ENCODE results near the gene RUNX1.
"Not testable (repeated sequence)": the region's sequence is repeated elsewhere in the genome, so short reads cannot be mapped to it uniquely, and the experiment has no call there.

Gene RUNX1

GRCh38 chr21:35015435-35016024 lies 33.6 kb downstream of the RUNX1 start:
- no peak for DNase-seq

- no peak for DNase-seq
Observed at GRCh38 chr21:35014302-35015041, 34.6 kb downstream of the RUNX1 start.

GRCh38 chr21:35011681-35012080 lies 37.4 kb downstream of the RUNX1 start:
- no peak for DNase-seq

- DNase-seq: no peak
Observed at GRCh38 chr21:35010447-35010846, 38.7 kb downstream of the RUNX1 start.

- no peak for DNase-seq
Observed at GRCh38 chr21:35007348-35007747, 41.8 kb downstream of the RUNX1 start.

- no peak for DNase-seq
Observed at GRCh38 chr21:35006771-35007170, 42.3 kb downstream of the RUNX1 start.

- DNase-seq: no peak
Observed at GRCh38 chr21:35006248-35006647, 42.9 kb downstream of the RUNX1 start.

GRCh38 chr21:35005560-35006224 lies 43.4 kb downstream of the RUNX1 start:
- peak; percentile 21 for DNase-seq

- no peak for DNase-seq
Observed at GRCh38 chr21:35005077-35005476, 44.0 kb downstream of the RUNX1 start.

- DNase-seq: no peak
Observed at GRCh38 chr21:35004314-35004713, 44.8 kb downstream of the RUNX1 start.

GRCh38 chr21:35002879-35003722 lies 46.0 kb downstream of the RUNX1 start:
- no peak for DNase-seq

GRCh38 chr21:34999397-34999941 lies 49.6 kb downstream of the RUNX1 start:
- no peak for DNase-seq

- no peak for DNase-seq
Observed at GRCh38 chr21:34998176-34998575, 50.9 kb downstream of the RUNX1 start.

GRCh38 chr21:34997294-34997693 lies 51.8 kb downstream of the RUNX1 start:
- no peak for DNase-seq

GRCh38 chr21:34996304-34997101 lies 52.6 kb downstream of the RUNX1 start:
- DNase-seq: no peak

- no peak for DNase-seq
Observed at GRCh38 chr21:34995979-34996303, 53.2 kb downstream of the RUNX1 start.

GRCh38 chr21:34994766-34995631 lies 54.1 kb downstream of the RUNX1 start:
- no peak for DNase-seq

GRCh38 chr21:34993521-34993921 lies 55.6 kb downstream of the RUNX1 start:
- DNase-seq: not testable (repeated sequence)

GRCh38 chr21:34992736-34993398 lies 56.2 kb downstream of the RUNX1 start:
- DNase-seq: no peak

GRCh38 chr21:34992180-34992579 lies 56.9 kb downstream of the RUNX1 start:
- DNase-seq: no peak
